HL-60 (cell line): ENCODE measurements around the gene ANGPTL8.

Experiments used
- CTCF ChIP-seq: IDR thresholded peaks from one replicate; pipeline ENCODE4 v1.5.1; 2011; ENCODE audit warnings: low read length, control low read depth, inconsistent platforms; ENCODE audit not compliant: insufficient read depth
- POLR2AphosphoS5 ChIP-seq: IDR thresholded peaks from 2 replicates; pipeline ENCODE4 v1.6.1; 2012; ENCODE audit warnings: low read depth
- SPI1 ChIP-seq: IDR thresholded peaks from 2 replicates; pipeline ENCODE4 v1.6.1; 2012; ENCODE audit warnings: low read depth, mild to moderate bottlenecking, borderline replicate concordance

GRCh38 chr19:11225172-11225571 is 14.2 kb upstream of the ANGPTL8 start:
- TF ChIP-seq POLR2AphosphoS5 = no peak
- no peak for TF ChIP-seq CTCF
- no peak for TF ChIP-seq SPI1
